Left ventricle myocardium inferior (tissue), 1 donor: Measurements from ENCODE around the gene DET1. TPM values are rescaled to one million over a fixed set of nuclear protein-coding genes. Genes with fewer than 3 reads are reported as not detected.

ENCODE experiments used
- DNase-seq: peaks from one replicate; pipeline ENCODE4 v3.0.0-alpha.2; 2020
- H3K27ac ChIP-seq: fragments of 200-600 bp; replicated peaks from 2 replicates; pipeline ENCODE4 v1.8.0; 2021
- H3K27me3 ChIP-seq: fragments of 200-600 bp; 2 replicates; pipeline ENCODE4 v1.8.0; 2021; ENCODE audit warnings: low read depth
- H3K36me3 ChIP-seq: fragments of 200-600 bp; 2 replicates; pipeline ENCODE4 v1.8.0; 2021
- H3K4me1 ChIP-seq: fragments of 200-600 bp; 2 replicates; pipeline ENCODE4 v1.8.0; 2021
- H3K4me3 ChIP-seq: fragments of 200-600 bp; 2 replicates; pipeline ENCODE4 v1.8.0; 2021; ENCODE audit warnings: mild to moderate bottlenecking, moderate library complexity
- H3K9me3 ChIP-seq: fragments of 200-600 bp; replicated peaks from 2 replicates; pipeline ENCODE4 v1.8.0; 2021
- CTCF ChIP-seq: fragments of 200-600 bp; IDR thresholded peaks from 2 replicates; pipeline ENCODE4 v1.8.0; 2021; ENCODE audit warnings: antibody characterized with exemption, mild to moderate bottlenecking, borderline replicate concordance
- intact Hi-C: fragments of 100-400 bp; cut with micrococcal nuclease; formaldehyde crosslinking; loops from one replicate; pipeline ENCODE4 v1.11.0; 2022
- total RNA-seq: library from RNA; stranded (reverse); fragmentation: NEBNext Ultra II Directional; extraction: Animal tissue kit (Norgen Biotek cat#: 25700); gene quantifications from one replicate; pipeline ENCODE4 v1.2.1, GENCODE V29; 2021
- donor health status: DM: no; HTN: yes; CAD: no; lungs with severe emphysema.

The DET1 gene
- total RNA-seq, 1 donor from 2014 or later, result 5.5 TPM

- Histone ChIP-seq H3K4me3 (no peak overlapping the region), H3K27me3 (no peaks in the 10 kb centered on the region), H3K4me1 (peaks cover 8% of the 10 kb centered on the region), H3K36me3 (peaks cover 8% of the 10 kb centered on the region), H3K27ac (no peak overlapping the region), H3K9me3 (peaks cover 9% of the 10 kb centered on the region)
- no peak for TF ChIP-seq CTCF
- no peak for DNase-seq
- intact Hi-C loops, result no loop called here
These were observed 32.8 kb upstream of the DET1 start for GRCh38 chr15:88579322-88579721.

GRCh38 chr15:88574655-88575054, 28.2 kb upstream of the DET1 start:
- H3K27me3 ChIP-seq, result no peaks in the 10 kb centered on the region
- peak overlapping the region; percentile 71 for H3K27ac ChIP-seq
- no peaks in the 10 kb centered on the region for H3K9me3 ChIP-seq
- no peak for TF ChIP-seq CTCF
- H3K4me3 ChIP-seq, result no peak overlapping the region
- intact Hi-C loops, result no loop called here
- no peaks in the 10 kb centered on the region for H3K36me3 ChIP-seq
- H3K4me1 ChIP-seq, result peaks cover 36% of the 10 kb centered on the region
- no peak for DNase-seq

DNA sequence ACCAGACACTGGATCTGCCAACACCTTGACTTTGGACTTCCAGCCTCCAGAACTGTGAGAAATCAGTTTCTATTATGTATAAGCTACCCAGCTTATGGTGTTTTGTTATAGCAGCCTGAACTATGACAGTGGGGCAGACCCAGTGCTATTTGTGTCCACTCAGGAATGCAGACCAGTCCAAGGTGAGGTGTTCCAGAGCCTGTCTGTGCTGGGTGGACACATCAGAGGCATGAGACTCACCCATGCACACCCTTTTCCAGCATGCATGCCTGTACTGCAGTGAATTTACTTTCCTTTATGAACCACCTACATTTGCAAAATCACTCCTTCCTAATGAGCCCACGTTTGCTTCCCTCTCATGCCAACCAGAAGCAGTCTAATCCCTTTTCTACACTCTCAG, 27.6 kb upstream of the DET1 start:
- intact Hi-C loops, result no loop called here
- H3K27ac ChIP-seq, result peak overlapping the region; percentile 71
- no peaks in the 10 kb centered on the region for H3K9me3 ChIP-seq

GRCh38 chr15:88571852-88572259, 25.4 kb upstream of the DET1 start:
- peaks cover 36% of the 10 kb centered on the region for H3K4me1 ChIP-seq
- no peaks in the 10 kb centered on the region for H3K36me3 ChIP-seq
- H3K27ac ChIP-seq, result peak overlapping the region; percentile 87
- intact Hi-C loops, result no loop called here
- no peaks in the 10 kb centered on the region for H3K27me3 ChIP-seq
- no peaks in the 10 kb centered on the region for H3K9me3 ChIP-seq
- TF ChIP-seq CTCF, result no peak
- peak overlapping the region; percentile 33 for H3K4me3 ChIP-seq
- DNase-seq, result no peak

More for the DNA sequence above, 27.6 kb upstream of the DET1 start:
- Histone ChIP-seq H3K36me3 (no peaks in the 10 kb centered on the region), H3K27me3 (no peaks in the 10 kb centered on the region), H3K4me3 (no peak overlapping the region), H3K4me1 (peaks cover 36% of the 10 kb centered on the region)
- TF ChIP-seq CTCF, result no peak
- no peak for DNase-seq

DNA sequence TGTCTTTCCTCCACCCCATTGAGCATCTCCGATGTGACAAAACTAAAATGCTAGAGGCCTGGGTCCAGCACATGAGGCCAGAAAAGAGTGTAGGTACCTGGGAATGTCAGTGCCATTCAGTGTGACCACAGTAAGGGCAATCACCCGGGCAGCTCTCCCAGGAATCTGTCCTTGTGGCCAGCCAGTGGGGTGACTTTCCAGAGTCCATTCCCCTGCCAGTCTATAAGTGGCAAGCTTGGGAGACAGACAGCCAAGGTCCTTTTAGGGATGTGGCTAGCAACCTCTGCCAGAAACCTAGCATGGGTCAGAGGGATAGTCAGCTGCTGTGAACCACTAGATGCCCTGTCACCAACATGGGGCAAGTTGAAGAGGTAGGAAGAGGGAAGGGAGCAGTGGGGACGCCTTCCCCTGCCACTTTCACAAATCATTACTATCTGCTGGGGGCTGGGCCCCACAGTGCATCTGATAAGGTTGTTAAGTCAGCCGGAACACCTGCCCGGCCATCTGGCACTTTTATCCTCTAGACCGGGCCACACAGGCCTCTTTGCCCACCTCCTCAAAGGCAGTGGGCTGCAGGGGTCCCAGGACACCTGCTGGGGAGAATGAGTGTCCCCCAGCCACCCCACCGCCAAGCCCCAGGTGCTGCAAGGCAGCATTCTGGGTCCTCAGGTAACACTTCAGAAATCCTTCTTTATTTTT, 24.8 kb upstream of the DET1 start:
- TF ChIP-seq CTCF, result no peak
- peak; percentile 59 for DNase-seq
- H3K4me1 ChIP-seq, result peaks cover 36% of the 10 kb centered on the region
- H3K4me3 ChIP-seq, result peak overlapping the region; percentile 33
- intact Hi-C loops, result no loop called here
- H3K9me3 ChIP-seq, result no peaks in the 10 kb centered on the region
- H3K36me3 ChIP-seq, result no peaks in the 10 kb centered on the region
- H3K27ac ChIP-seq, result peak overlapping the region; percentile 87
- no peaks in the 10 kb centered on the region for H3K27me3 ChIP-seq
